AG10803 (cell line): Measurements from ENCODE around the gene AP3D1.

Source experiments
- DNase-seq: peaks from one replicate; pipeline ENCODE4 v3.0.0; 2010; ENCODE audit warnings: low read depth
- H3K4me3 ChIP-seq: 2 replicates; pipeline ENCODE4 v1.5.1; 2011; ENCODE audit warnings: mild to moderate bottlenecking, low read length, control low read depth
- CTCF ChIP-seq: conservative IDR thresholded peaks from 2 replicates; pipeline ENCODE4 v1.5.1; 2011; ENCODE audit warnings: mild to moderate bottlenecking, low read length, control low read depth, inconsistent platforms

Gene AP3D1

GRCh38 chr19:2072757-2073551, 78.4 kb downstream of the AP3D1 start:
- no peak overlapping the region for H3K4me3 ChIP-seq
- no peak for DNase-seq
- TF ChIP-seq CTCF = no peak

- H3K4me3 ChIP-seq = no peak overlapping the region
- TF ChIP-seq CTCF = no peak
These were observed 80.2 kb downstream of the AP3D1 start for GRCh38 chr19:2070986-2071673.

GRCh38 chr19:2070436-2070827, 80.9 kb downstream of the AP3D1 start:
- no peak overlapping the region for H3K4me3 ChIP-seq
- TF ChIP-seq CTCF = no peak
- DNase-seq = no peak

More at GRCh38 chr19:2070986-2071673, 80.2 kb downstream of the AP3D1 start:
- no peak for DNase-seq

GRCh38 chr19:2064788-2065524, 86.4 kb downstream of the AP3D1 start:
- peak; percentile 29 for TF ChIP-seq CTCF
- H3K4me3 ChIP-seq = peak overlapping the region; percentile 7; the same call in 1 of the 2 replicates
- DNase-seq = peak; percentile 49

GRCh38 chr19:2064395-2064787, 87.0 kb downstream of the AP3D1 start:
- no peak overlapping the region for H3K4me3 ChIP-seq
- TF ChIP-seq CTCF = no peak
- no peak for DNase-seq

GRCh38 chr19:2063824-2064223, 87.5 kb downstream of the AP3D1 start:
- no peak for TF ChIP-seq CTCF
- DNase-seq = no peak
- H3K4me3 ChIP-seq = no peak overlapping the region
